SK-N-MC (cell line): Measurements from ENCODE around the gene EFNB1.

Source experiments
- EZH2 ChIP-seq: fragments of 200-600 bp; sonication (generic); IDR thresholded peaks from one replicate; pipeline ENCODE4 v1.6.1; 2017; ENCODE audit warnings: antibody characterized with exemption
- FOXP2 ChIP-seq: optimal IDR thresholded peaks from 2 replicates; pipeline ENCODE3; 2011; ENCODE audit warnings: mild to moderate bottlenecking, moderate library complexity; ENCODE audit not compliant: insufficient read depth; ENCODE audit errors: extremely low read length, control extremely low read depth
- POLR2AphosphoS5 ChIP-seq: IDR thresholded peaks from 2 replicates; pipeline ENCODE4 v1.6.1; 2012; ENCODE audit warnings: mild to moderate bottlenecking, low read depth, low read length, borderline replicate concordance

GRCh38 chrX:68826113-68826980 is 2.5 kb upstream of the EFNB1 start:
- TF ChIP-seq POLR2AphosphoS5: no peak
- no peak for TF ChIP-seq EZH2
- TF ChIP-seq FOXP2: no peak
